Right lobe of liver (tissue), 6 donors: Measurements from ENCODE around the gene PLD5. TPM values are rescaled to one million over a fixed set of nuclear protein-coding genes. Genes with fewer than 3 reads are reported as not detected.
A peak's percentile ranks its signal among the peaks of the same experiment; 100 is the strongest.

Experiments
- ATAC-seq, 4 donors: fragments of 200-7000 bp; cut with Tn5 transposase; one replicate each; pipeline ENCODE4 v1.9.1; 2020; ENCODE audit warnings: mild to moderate bottlenecking in 4 of 4, moderate library complexity in 4 of 4
- DNase-seq, 3 donors: peaks; one replicate each; pipeline ENCODE4 v3.0.0-alpha.2; 2020
- H3K27ac ChIP-seq, 3 donors: fragments of 200-600 bp; one replicate each; pipeline ENCODE4 v1.8.0; 2022
- H3K27me3 ChIP-seq, 2 donors: fragments of 200-600 bp; one replicate each; pipeline ENCODE4 v1.8.0; 2022
- H3K36me3 ChIP-seq, 4 donors: fragments of 200-600 bp; sonication (generic) in 1 of 4; one replicate each; pipeline versions ENCODE4 v1.5.1 to v1.8.0; 2017 to 2022; ENCODE audit warnings: control low read depth in 1 of 4
- H3K4me1 ChIP-seq, 4 donors: fragments of 200-600 bp; sonication (generic) in 1 of 4; one replicate each; pipeline versions ENCODE4 v1.5.1 to v1.8.0; 2017 to 2022; ENCODE audit warnings: control low read depth in 1 of 4
- H3K4me3 ChIP-seq, 3 donors: fragments of 200-600 bp; one replicate each; pipeline ENCODE4 v1.8.0; 2022
- H3K9me3 ChIP-seq, 4 donors: fragments of 200-600 bp; sonication (generic) in 1 of 4; one replicate each; pipeline versions ENCODE4 v1.5.1 to v1.8.0; 2017 to 2022; ENCODE audit warnings: control low read depth in 1 of 4
- CTCF ChIP-seq, 4 donors: fragments of 200-600 bp in 3 of 4; fragments of 450-650 bp in 1 of 4; IDR thresholded peaks; one replicate each; pipeline versions ENCODE4 v1.5.1 to v1.8.0; 2016 to 2022; ENCODE audit warnings: antibody characterized with exemption in 4 of 4, mild to moderate bottlenecking in 2 of 4
- POLR2A ChIP-seq: fragments of 450-650 bp; IDR thresholded peaks from one replicate; pipeline ENCODE4 v1.6.1; 2017; ENCODE audit warnings: antibody characterized with exemption, mild to moderate bottlenecking
- WGBS: methylation state at CpG from one replicate; pipeline ENCODE4 v1.1.6; 2018; ENCODE audit warnings: low coverage, low lambda C conversion rate; ENCODE audit not compliant: insufficient coverage; ENCODE audit errors: missing lambda C conversion rate; 5-methylcytosine and 5-hydroxymethylcytosine counted together
- intact Hi-C, 2 donors: fragments of 100-400 bp; cut with DNase I; formaldehyde crosslinking; loops; one replicate each; pipeline versions ENCODE4 v1.11.2 to v1.14.1; 2022
- total RNA-seq, 6 experiments: library from RNA; depleted of rRNA in 2 of 6; stranded (reverse); fragments of >200 nt in 2 of 6; fragmentation: NEBNext Ultra II Directional in 3 of 6; extraction: Animal tissue kit (Norgen Biotek cat#: 25700) in 3 of 6; gene quantifications; one replicate each; pipeline versions ENCODE4 v1.1.0 to v1.2.4, GENCODE V29; 2016 to 2023
- donor health status: DM: no; HTN: yes; CAD: no.
- donor health status: DM: no; HTN: no; CAD: no.
- donor health status: DM: no; HTN: no; CAD: no.
- donor health status: DM: no; HTN: yes; CAD: no.
- donor health status: DM: no; HTN: yes; CAD: no.

Gene PLD5
- total RNA-seq, 6 experiments from 2014 or later: 0.07 to 0.26 (median 0.15) TPM; not detected in 3

DNA sequence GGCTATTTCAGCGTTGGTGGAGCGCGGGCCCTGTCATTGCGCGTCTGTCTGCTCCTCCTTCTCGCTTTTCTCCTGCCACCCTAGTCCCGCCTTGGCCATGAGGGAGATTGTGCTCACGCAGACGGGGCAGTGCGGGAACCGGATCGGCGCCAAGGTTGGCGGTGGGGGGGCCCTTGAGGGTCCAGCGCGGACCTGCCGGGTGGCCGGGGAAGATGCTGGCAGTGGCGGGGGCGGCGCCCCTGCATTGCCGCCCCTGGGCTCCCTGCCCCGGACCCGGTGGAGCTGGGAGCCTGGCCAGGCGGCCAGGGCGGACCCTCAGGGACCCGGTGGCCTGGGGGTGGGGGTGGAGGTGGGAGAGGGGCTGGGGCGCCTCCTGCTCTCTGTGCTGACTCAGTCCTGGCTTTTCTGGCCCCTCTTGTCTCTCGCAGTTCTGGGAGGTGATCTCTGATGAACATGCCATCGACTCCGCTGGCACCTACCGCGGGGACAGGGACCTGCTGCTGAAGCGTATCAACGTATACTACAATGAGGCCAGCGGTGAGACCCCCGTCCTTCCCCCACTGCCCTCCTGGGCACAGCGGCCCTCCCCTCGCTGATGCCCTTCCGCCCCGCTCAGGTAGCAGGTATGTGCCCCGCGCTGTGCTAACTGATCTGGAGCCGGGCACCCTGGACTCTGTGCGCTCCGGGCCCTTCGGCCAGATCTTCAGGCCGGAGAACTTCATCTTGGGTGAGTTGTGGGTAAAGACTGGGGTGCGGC lies 467.3 kb downstream of the PLD5 start:
- WGBS: 87% methylated on average over 15 of the region's 49 CpGs
- Histone ChIP-seq H3K9me3 (no peaks in the 10 kb centered on the region), H3K27ac (no peak overlapping the region), H3K27me3 (no peaks in the 10 kb centered on the region), H3K36me3 (no peaks in the 10 kb centered on the region), H3K4me3 (no peak overlapping the region), H3K4me1 (no peaks in the 10 kb centered on the region)
- DNase-seq (no peak), ATAC-seq (peak in 1 of 4 donors; percentile 43)
- no peak for TF ChIP-seq CTCF (IDR thresholded peaks at IDR 0.05)
- no peak for TF ChIP-seq POLR2A
- intact Hi-C loops: no loop called here

DNA sequence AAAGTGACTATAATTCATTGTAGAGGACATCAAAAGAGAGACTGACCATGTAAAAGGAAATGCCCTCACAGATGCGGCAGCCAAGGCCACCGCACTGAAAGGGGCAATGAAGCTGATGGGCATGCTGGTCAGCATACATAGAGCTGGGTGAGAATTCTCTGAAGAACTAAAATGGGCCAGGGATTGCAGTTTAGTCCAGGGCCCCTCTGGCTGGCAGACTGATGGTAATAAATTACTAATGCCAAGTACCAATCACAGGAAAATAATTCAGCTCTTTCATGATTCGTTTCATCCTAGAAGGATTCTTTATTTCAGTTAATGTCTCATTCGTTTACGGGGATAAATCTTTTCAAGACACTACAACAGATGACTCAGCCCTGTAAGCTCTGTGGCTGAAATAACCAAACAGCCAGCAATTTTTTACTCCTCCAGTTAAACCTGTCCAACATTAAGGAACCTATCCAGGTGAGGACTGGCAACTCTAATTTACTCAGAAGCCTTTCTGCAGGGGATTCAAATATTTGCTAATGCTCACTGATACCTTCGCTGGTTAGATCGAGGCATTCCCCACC lies 468.7 kb downstream of the PLD5 start:
- no peaks in the 10 kb centered on the region for H3K4me1 ChIP-seq
- DNase-seq (no peak), ATAC-seq (no peak)
- WGBS: 38% methylated on average over 5 of the region's 7 CpGs
- H3K27ac ChIP-seq: no peak overlapping the region
- no peaks in the 10 kb centered on the region for H3K9me3 ChIP-seq
- H3K4me3 ChIP-seq: no peak overlapping the region
- H3K27me3 ChIP-seq: no peaks in the 10 kb centered on the region
- intact Hi-C loops: no loop called here
- TF ChIP-seq CTCF (IDR thresholded peaks at IDR 0.05): no peak
- no peak for TF ChIP-seq POLR2A
- H3K36me3 ChIP-seq: no peaks in the 10 kb centered on the region

- no peaks in the 10 kb centered on the region for H3K9me3 ChIP-seq
- no peak for TF ChIP-seq POLR2A
- no peak for DNase-seq
- no peak overlapping the region for H3K27ac ChIP-seq
- intact Hi-C loops: no loop called here
- no peaks in the 10 kb centered on the region for H3K36me3 ChIP-seq
- H3K27me3 ChIP-seq: no peaks in the 10 kb centered on the region
- ATAC-seq: no peak
- WGBS: 19% methylated on average over 3 of the region's 3 CpGs
- no peaks in the 10 kb centered on the region for H3K4me1 ChIP-seq
- H3K4me3 ChIP-seq: no peak overlapping the region
Observed at GRCh38 chr1:242043165-242043564, 481.3 kb downstream of the PLD5 start.

GRCh38 chr1:242034392-242034791 lies 490.1 kb downstream of the PLD5 start:
- H3K27ac ChIP-seq: no peak overlapping the region
- H3K4me3 ChIP-seq: no peak overlapping the region
- H3K4me1 ChIP-seq: no peaks in the 10 kb centered on the region
- TF ChIP-seq CTCF (IDR thresholded peaks at IDR 0.05) (no peak), POLR2A (no peak)
- H3K36me3 ChIP-seq: no peaks in the 10 kb centered on the region
- DNase-seq: no peak
- H3K27me3 ChIP-seq: no peaks in the 10 kb centered on the region
- WGBS: 65% methylated on average over 4 of the region's 5 CpGs
- no peaks in the 10 kb centered on the region for H3K9me3 ChIP-seq
- intact Hi-C loops: no loop called here
- no peak for ATAC-seq

DNA sequence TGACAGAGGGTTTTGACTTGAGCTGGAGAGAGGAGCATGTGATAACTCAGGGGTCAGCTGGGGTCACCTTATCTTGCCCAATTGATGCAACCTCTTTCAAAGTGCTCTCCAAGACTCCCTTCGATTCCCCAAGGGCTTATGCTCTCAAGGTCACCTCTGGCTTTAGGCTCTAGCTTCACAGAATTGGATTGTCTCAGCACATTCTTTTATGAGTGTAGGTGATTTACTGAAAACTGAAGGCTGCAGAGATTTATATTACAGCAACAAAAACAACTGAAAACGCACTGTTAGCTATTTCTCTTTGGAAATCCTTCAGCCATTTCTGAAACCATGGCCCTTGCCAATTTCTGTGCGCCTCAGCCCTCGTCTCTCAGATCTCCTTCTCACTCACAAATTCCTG lies 491.1 kb downstream of the PLD5 start:
- WGBS: 42% methylated on average over 4 of the region's 4 CpGs
- Histone ChIP-seq H3K9me3 (no peaks in the 10 kb centered on the region), H3K4me3 (no peak overlapping the region), H3K27me3 (no peaks in the 10 kb centered on the region), H3K36me3 (no peaks in the 10 kb centered on the region), H3K4me1 (no peaks in the 10 kb centered on the region), H3K27ac (no peak overlapping the region)
- ATAC-seq (no peak), DNase-seq (no peak)
- intact Hi-C loops: no loop called here
- no peak for TF ChIP-seq CTCF (IDR thresholded peaks at IDR 0.05)
